OCI-M1 (cell line): ENCODE results near the gene PKHD1.

Source experiments
- DNase-seq: peaks from one replicate; lab custom pipeline; 2025; lab: John Stamatoyannopoulos, UW

PKHD1 gene

GRCh38 chr6:51793393-51793792 lies 294.0 kb downstream of the PKHD1 start:
- DNase-seq = no peak

DNA sequence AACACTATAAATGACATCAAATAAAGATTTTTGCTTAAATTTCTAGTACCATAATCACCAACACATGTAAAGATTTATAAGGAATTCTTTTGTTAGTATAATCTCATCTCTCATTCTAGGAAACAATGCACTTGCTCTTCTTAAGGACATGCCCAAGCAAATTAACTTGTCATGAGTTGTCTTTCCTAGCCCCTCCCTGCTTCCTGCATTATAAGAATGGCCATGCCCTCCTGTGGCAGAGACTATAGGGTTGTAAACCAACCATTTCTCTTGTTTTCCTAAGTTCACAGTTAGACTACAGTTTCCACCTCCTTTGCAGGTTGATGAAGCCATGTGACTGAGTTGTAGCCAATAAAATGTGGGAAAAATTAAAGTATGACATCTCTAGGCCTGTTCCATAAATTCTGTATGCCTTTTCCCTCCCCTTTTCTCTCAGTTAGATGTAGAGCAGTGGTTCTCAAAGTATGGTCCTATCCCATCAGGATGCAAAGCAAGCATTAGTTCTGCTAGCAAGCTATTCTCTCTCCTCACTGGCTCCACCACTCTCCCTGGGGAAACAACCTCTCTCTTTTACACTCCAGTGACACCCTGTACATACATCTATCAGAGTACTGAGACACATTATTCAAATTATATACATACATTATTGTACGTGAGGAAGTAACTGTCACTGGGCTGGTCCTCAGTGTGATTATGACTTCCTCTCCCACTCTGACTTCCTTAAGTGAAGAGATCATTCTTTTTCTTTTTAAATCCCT lies 295.0 kb downstream of the PKHD1 start:
- no peak for DNase-seq

DNA sequence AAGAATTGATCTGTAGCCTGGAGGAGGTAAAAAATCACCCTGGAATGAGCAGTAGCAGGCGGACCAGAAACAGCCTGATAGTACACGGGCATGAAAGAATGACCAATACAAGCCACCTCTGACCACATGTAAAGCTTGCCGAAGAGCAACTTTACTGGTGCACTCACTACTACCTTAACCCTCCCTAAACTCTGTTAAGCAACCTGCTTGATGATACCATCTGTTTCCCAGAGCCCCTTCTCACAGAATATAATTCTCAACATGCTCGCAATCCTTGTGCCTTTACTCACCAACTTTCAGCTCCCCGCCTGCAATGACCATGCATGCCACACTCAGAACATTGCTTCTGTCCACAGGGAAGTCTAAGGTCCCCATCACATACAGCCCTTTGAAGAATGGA lies 296.5 kb downstream of the PKHD1 start:
- DNase-seq = no peak

GRCh38 chr6:51788121-51788520 lies 299.3 kb downstream of the PKHD1 start:
- no peak for DNase-seq

GRCh38 chr6:51778666-51779065 lies 308.7 kb downstream of the PKHD1 start:
- no peak for DNase-seq

DNA sequence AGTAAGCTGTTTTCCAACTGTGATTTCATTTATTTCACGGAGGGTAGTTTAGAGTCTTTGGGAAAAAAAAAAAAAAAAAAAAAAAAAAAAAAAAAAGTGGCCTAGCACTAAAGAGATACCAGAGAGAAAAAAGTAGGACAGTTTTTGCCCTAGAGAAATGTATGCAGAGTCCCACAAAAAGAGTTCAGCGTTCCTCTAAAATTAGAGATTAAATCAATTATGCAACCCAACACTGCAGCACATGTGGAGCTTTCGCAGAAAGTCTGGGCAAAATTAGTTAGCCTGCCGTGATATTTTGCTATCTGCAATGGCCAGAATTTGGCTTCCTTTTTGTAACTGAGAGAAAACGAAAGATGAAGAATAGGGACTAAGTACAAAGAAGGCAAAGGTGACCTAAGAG lies 309.8 kb downstream of the PKHD1 start:
- DNase-seq = peak; percentile 29

DNA sequence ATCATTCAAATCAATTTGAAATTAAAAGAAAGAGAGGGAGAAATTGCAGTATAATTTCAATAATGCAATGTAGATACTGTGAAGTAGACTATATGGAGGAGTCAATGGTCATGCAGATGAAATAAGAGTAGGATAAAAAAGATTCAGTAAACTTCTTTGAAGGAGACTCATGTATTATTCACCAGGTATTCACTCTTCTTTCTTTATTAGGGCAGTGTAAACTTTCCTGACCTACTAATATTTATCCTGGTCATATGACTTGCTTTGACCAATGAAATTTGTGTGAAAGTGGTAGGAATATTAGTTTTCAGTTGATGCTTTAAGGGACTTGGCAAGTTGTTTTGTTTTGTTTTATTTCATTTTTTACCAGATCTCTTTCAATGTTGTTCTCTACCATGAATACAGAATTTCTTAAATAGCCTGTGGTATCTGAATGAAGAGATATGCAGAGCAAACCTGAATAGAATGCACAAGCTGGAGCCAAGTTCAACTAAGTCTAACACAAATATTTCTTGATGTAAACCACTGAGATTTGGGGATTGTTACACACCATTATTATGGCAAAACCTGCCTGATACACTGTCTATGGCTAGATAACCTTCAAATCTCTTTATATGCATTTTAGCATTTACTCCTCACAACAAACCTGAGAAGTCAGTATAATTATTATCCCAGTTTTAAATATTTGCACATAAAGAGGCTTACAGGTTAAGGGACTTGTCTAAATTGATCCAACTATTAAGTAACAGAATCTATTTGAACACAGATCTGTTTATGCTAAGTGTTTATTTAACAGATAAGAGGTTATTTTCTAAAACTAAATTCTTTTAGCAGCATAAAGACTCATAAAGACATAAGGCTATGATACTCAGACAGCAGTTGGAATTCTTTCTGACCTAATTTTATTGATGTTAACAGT lies 311.2 kb downstream of the PKHD1 start:
- no peak for DNase-seq

DNA sequence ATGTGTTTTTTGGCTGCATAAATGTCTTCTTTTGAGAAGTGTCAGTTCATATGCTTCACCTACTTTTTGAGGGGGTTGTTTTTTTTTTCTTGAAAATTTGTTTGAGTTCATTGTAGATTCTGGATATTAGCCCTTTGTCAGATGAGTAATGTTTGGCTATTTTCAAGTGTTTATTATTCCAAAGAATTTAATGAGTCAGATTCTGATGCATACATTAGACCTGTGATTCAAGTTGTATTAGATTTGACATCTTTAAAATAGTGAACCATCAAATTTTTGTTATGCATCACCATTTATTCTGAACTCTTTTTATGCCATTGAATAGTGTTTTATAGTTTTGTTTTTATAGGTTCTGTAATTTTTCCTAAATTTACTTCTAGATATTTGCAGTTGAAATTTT lies 319.3 kb downstream of the PKHD1 start:
- no peak for DNase-seq

- no peak for DNase-seq
These were observed 322.2 kb downstream of the PKHD1 start for GRCh38 chr6:51765230-51765629.

- DNase-seq = peak; percentile 42
These were observed 333.8 kb downstream of the PKHD1 start for GRCh38 chr6:51753635-51754034.

GRCh38 chr6:51743999-51744398 lies 343.4 kb downstream of the PKHD1 start:
- DNase-seq = no peak

GRCh38 chr6:51740658-51741057 lies 346.8 kb downstream of the PKHD1 start:
- DNase-seq = no peak

GRCh38 chr6:51738614-51739013 lies 348.8 kb downstream of the PKHD1 start:
- no peak for DNase-seq

- DNase-seq = no peak
These were observed 349.6 kb downstream of the PKHD1 start for GRCh38 chr6:51737580-51738360.

- DNase-seq = no peak
These were observed 362.3 kb downstream of the PKHD1 start for GRCh38 chr6:51725155-51725554.

DNA sequence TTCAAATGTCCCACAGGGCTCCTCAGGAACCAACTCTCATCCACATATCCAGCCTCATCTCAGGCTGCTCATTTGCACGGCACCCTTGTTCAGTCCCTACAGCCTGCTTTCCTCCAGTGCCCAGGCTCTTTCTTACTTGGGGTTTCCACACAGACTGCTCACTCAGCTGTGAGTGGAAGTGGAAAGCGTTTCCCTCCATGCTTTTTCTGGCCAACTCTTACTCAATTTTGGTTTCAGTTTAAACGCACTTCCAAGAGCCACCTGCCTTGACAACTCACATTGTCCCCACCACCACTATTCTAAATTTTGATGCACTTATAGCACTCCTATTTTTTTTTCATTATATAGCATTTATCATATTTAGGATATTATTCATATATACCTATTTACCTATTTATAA lies 367.1 kb downstream of the PKHD1 start:
- DNase-seq = no peak

DNA sequence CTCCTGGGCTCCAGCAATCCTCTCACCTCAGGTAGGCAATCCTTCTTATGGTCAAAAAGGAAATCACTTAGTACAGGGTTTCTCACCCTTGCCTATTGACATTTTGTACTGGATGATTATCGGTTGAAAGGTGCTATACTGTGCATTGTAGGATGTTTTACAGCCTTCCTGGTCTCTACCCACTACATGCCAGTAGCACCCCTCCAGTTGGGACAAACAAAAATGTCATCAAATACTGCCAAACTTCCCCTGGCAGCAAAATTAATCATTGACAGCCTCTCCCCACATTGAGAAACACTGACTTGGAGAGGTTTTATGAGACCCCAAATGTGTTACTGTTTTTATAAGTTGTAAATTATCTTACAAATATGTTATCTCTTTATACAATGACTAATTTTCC lies 368.1 kb downstream of the PKHD1 start:
- DNase-seq = no peak

GRCh38 chr6:51718533-51718932 lies 368.9 kb downstream of the PKHD1 start:
- DNase-seq = no peak

DNA sequence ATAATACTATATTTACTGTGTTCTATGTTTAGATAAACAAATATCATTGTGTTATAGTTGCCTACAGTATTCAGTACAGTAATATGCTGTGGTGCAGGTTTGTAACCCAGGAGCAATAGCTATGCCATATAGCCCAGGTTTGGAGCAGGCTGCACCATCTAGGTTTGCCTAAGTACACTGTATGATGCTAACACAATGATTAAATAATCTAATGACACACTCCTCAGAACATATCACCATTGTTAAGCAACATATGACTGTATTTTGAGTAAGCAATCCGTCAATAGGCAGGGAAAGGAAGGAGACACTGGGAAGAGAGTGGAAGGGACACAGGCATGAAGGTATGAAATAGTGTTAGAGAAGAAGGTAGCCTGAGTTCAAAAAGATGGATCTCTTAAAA lies 369.9 kb downstream of the PKHD1 start:
- no peak for DNase-seq

- no peak for DNase-seq
These were observed 375.5 kb downstream of the PKHD1 start for GRCh38 chr6:51711876-51712275.

DNA sequence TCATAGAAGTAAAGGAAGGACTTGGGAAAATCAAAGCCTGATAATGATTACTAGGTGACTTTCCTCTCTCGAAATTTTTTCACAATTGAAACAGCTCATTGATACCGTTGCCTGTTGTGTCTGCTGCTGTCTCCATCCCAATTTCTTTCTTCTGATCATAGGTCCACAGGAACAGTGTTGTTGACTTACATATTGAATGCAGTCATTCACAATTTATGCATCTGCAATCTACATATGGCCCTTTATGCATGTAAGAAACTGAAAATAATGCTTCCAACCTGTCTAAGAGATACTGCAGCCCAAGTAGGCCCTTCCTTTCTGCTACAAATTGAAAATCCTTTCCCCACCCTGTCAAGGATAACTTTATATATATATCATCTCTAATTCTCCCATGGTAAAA lies 381.3 kb downstream of the PKHD1 start:
- DNase-seq = no peak

GRCh38 chr6:51704932-51705540 lies 382.4 kb downstream of the PKHD1 start:
- no peak for DNase-seq
